A549 (cell line): Measurements from ENCODE around the gene NME5. TPM values are rescaled to one million over a fixed set of nuclear protein-coding genes. Genes with fewer than 3 reads are reported as not detected.
"Not testable (repeated sequence)": the region's sequence is repeated elsewhere in the genome, so short reads cannot be mapped to it uniquely, and the experiment has no call there.

Experiments used
- ATAC-seq, 2 experiments: fragments of 200-7000 bp in 1 of 2; fragments of >200 bp in 1 of 2; cut with Nextera tagmentation in 1 of 2; cut with Tn5 transposase in 1 of 2; 3 replicates each; pipeline versions ENCODE4 v1.8.0 to v1.9.1; 2018 to 2020; ENCODE audit warnings: mild to moderate bottlenecking in 1 of 2, moderate library complexity in 1 of 2
- CTCF ChIA-PET: fragments of 300-600 bp; sonication (Branson Sonifier 250); formaldehyde crosslinking; extraction: SDS; loops from one replicate; lab custom pipeline; 2021; ENCODE audit warnings: antibody characterized with exemption, inconsistent platforms; lab: Yijun Ruan, JAX
- POLR2A ChIA-PET: fragments of 350-600 bp; formaldehyde crosslinking; extraction: SDS; loops from one replicate; lab custom pipeline; 2021; ENCODE audit warnings: antibody characterized with exemption, inconsistent platforms; lab: Yijun Ruan, JAX
- DNase-seq, 2 experiments: peaks; one replicate each; pipeline versions ENCODE4 v3.0.0 to v3.0.0-alpha.2; 2011 to 2016; ENCODE audit warnings: low read depth in 1 of 2, low spot score in 1 of 2
- FAIRE-seq: peaks from 2 replicates; lab custom pipeline; 2011; peaks lifted over from hg19 to GRCh38; lab: Jason Lieb, UNC
- H3K27ac ChIP-seq, 2 experiments: fragments of >200 bp; sonication (Bioruptor Twin); formaldehyde crosslinking; 3 replicates each; pipeline ENCODE4 v1.5.1; 2016 to 2017
- H3K4me1 ChIP-seq: fragments of >200 bp; sonication (Bioruptor Twin); formaldehyde crosslinking; 3 replicates; pipeline ENCODE4 v1.6.1; 2016
- H3K4me2 ChIP-seq: fragments of >200 bp; sonication (Bioruptor Twin); formaldehyde crosslinking; 3 replicates; pipeline ENCODE4 v1.6.1; 2016
- H3K4me3 ChIP-seq: fragments of >200 bp; sonication (Bioruptor Twin); formaldehyde crosslinking; 3 replicates; pipeline ENCODE4 v1.5.1; 2016
- H3K9me3 ChIP-seq: fragments of >200 bp; sonication (Bioruptor Twin); formaldehyde crosslinking; 3 replicates; pipeline ENCODE4 v1.6.1; 2016
- CBX2 ChIP-seq: fragments of 200-600 bp; sonication (generic); IDR thresholded peaks from 2 replicates; pipeline ENCODE4 v1.6.1; 2016; ENCODE audit warnings: low read depth, mild to moderate bottlenecking, borderline replicate concordance
- CEBPB ChIP-seq, 2 experiments: fragments of >200 bp in 1 of 2; sonication (Bioruptor Twin) in 1 of 2; formaldehyde crosslinking in 1 of 2; IDR thresholded peaks; 2 replicates each; pipeline ENCODE4 v1.6.1; 2012 to 2016
- CHD4 ChIP-seq: fragments of 200-600 bp; sonication (generic); IDR thresholded peaks from 2 replicates; pipeline ENCODE4 v1.6.1; 2016; ENCODE audit warnings: antibody characterized with exemption, mild to moderate bottlenecking, borderline replicate concordance
- EHF ChIP-seq: fragments of 250-450 bp; sonication (Bioruptor Pico); IDR thresholded peaks from 2 replicates; pipeline ENCODE4 v1.5.0; 2020; ENCODE audit warnings: mild to moderate bottlenecking
- ESRRA ChIP-seq: fragments of 150-350 bp; IDR thresholded peaks from 2 replicates; pipeline ENCODE4 v1.6.1; 2014; ENCODE audit warnings: mild to moderate bottlenecking, low read length, borderline replicate concordance
- HOXA7 ChIP-seq: fragments of 250-450 bp; sonication (Bioruptor Pico); IDR thresholded peaks from 2 replicates; pipeline ENCODE4 v1.5.0; 2020; ENCODE audit warnings: mild to moderate bottlenecking, moderate library complexity
- HOXB13 ChIP-seq: fragments of 250-450 bp; sonication (Bioruptor Pico); IDR thresholded peaks from 2 replicates; pipeline ENCODE4 v1.5.0; 2020; ENCODE audit warnings: low read depth, mild to moderate bottlenecking, moderate library complexity
- HOXB5 ChIP-seq: fragments of 250-450 bp; sonication (Bioruptor Pico); IDR thresholded peaks from 2 replicates; pipeline ENCODE4 v1.5.0; 2020; ENCODE audit warnings: mild to moderate bottlenecking, moderate library complexity
- JUNB ChIP-seq: fragments of >200 bp; sonication (Bioruptor Twin); formaldehyde crosslinking; IDR thresholded peaks from 2 replicates; pipeline ENCODE4 v1.6.1; 2016
- MAFK ChIP-seq: fragments of 450-650 bp; IDR thresholded peaks from 2 replicates; pipeline ENCODE4 v1.6.1; 2014; ENCODE audit not compliant: partially characterized antibody
- MAZ ChIP-seq: fragments of 150-350 bp; IDR thresholded peaks from 2 replicates; pipeline ENCODE4 v1.6.1; 2014; ENCODE audit warnings: antibody characterized with exemption, low read depth, low read length, borderline replicate concordance
- RARB ChIP-seq: fragments of 250-450 bp; sonication (Bioruptor Pico); IDR thresholded peaks from 2 replicates; pipeline ENCODE4 v1.8.0; 2021; ENCODE audit warnings: mild to moderate bottlenecking, moderate library complexity
- RFX5 ChIP-seq: fragments of 450-650 bp; IDR thresholded peaks from 2 replicates; pipeline ENCODE4 v1.7.1; 2014; ENCODE audit warnings: antibody characterized with exemption, mild to moderate bottlenecking, moderate library complexity
- SREBF2 ChIP-seq: fragments of 450-650 bp; IDR thresholded peaks from 2 replicates; pipeline ENCODE4 v1.6.1; 2014; ENCODE audit warnings: mild to moderate bottlenecking, moderate library complexity
- TFCP2L1 ChIP-seq: fragments of 250-450 bp; sonication (Bioruptor Pico); IDR thresholded peaks from 2 replicates; pipeline ENCODE4 v1.5.0; 2021; ENCODE audit warnings: mild to moderate bottlenecking
- WGBS: methylation state at CpG from one replicate; pipeline ENCODE4 v1.1.6; 2017; ENCODE audit errors: missing lambda C conversion rate; 5-methylcytosine and 5-hydroxymethylcytosine counted together
- polyA plus RNA-seq, 4 experiments: library from polyadenylated mRNA; depleted of rRNA in 3 of 4; stranded (reverse); fragments of >200 nt; fragmentation: RNase III in 1 of 4; extraction: RNeasy Plus Mini Kit Qiagen cat#74134 plus additional on column Dnase treatment in 1 of 4; gene quantifications; 2 replicates in 3 of 4; 3 replicates in 1 of 4; pipeline ENCODE4 v1.2.3, GENCODE V29; 2011 to 2017
- TF ChIP-seq, protein P1 (sequence below): fragments of >200 bp; sonication (Bioruptor Twin); formaldehyde crosslinking; IDR thresholded peaks from 3 replicates; pipeline ENCODE4 v1.6.1; 2016
- TF ChIP-seq, protein P2 (sequence below): fragments of >200 bp; sonication (Bioruptor Twin); formaldehyde crosslinking; IDR thresholded peaks from 2 replicates; pipeline ENCODE4 v1.6.1; 2016
- TF ChIP-seq, protein P3 (sequence below): IDR thresholded peaks from 2 replicates; pipeline ENCODE4 v1.6.1; 2012
- TF ChIP-seq, protein P4 (sequence below): fragments of 250-450 bp; sonication (Bioruptor Pico); IDR thresholded peaks from 2 replicates; pipeline ENCODE4 v1.5.0; 2020; ENCODE audit warnings: low read depth, mild to moderate bottlenecking, moderate library complexity

NME5 gene
- polyA plus RNA-seq, 2 of the 4 experiments (the other 2 are of a cell fraction), result not detected

DNA sequence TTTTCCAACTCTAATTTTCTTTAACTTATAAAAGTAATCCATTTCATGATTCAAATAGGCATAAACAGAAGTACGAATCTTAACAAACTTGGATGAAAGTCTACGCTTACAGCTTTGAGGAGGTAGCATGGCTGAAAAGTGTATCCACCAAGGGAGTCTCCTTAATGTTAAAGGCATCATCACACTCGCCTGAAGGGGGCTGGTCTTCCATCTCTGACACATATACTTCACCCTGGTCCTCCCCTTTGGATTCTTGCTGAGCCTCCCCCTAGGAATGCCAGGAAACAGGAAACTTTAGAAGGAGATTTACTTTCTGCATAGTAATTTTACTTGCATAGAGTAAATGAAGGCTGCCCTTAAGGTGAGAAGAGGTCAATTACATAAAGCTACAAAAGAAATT, 10.3 kb upstream of the NME5 start (continued):
- TF ChIP-seq, protein P1, sequence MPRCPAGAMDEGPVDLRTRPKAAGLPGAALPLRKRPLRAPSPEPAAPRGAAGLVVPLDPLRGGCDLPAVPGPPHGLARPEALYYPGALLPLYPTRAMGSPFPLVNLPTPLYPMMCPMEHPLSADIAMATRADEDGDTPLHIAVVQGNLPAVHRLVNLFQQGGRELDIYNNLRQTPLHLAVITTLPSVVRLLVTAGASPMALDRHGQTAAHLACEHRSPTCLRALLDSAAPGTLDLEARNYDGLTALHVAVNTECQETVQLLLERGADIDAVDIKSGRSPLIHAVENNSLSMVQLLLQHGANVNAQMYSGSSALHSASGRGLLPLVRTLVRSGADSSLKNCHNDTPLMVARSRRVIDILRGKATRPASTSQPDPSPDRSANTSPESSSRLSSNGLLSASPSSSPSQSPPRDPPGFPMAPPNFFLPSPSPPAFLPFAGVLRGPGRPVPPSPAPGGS, result no peak

DNA sequence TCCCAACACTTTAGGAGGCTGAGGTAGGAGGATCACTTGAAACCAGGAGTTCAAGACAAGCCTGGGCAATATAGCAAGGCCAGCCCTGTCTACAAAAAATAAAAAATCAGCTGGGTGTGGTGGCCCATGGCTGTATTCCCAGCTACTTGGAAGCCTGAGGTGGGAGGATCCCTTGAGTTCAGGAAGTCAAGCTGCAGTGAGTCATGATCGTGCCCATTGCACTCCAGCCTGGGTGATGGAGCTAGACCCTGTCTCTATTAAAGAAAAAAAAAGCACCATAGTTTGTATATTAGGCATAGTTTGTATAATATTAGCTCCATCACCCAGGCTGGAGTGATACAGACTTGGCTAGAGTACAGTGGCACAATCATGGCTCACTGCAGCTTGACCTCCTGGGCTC, 9.6 kb upstream of the NME5 start:
- no peak for TF ChIP-seq CEBPB (IDR thresholded peaks at IDR 0.05)
- TF ChIP-seq EHF (CRISPR knock-in tag), result no peak
- TF ChIP-seq, protein P2, sequence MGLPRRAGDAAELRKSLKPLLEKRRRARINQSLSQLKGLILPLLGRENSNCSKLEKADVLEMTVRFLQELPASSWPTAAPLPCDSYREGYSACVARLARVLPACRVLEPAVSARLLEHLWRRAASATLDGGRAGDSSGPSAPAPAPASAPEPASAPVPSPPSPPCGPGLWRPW, result no peak
- TF ChIP-seq, protein P3, sequence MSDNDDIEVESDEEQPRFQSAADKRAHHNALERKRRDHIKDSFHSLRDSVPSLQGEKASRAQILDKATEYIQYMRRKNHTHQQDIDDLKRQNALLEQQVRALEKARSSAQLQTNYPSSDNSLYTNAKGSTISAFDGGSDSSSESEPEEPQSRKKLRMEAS, result no peak
- TF ChIP-seq MAFK, result no peak
- TF ChIP-seq RFX5, result no peak
- TF ChIP-seq TFCP2L1 (CRISPR knock-in tag), result no peak
- no peak for TF ChIP-seq HOXB13 (CRISPR knock-in tag)
- no peak for TF ChIP-seq CHD4
- TF ChIP-seq RARB (CRISPR knock-in tag), result no peak
- TF ChIP-seq HOXA7 (CRISPR knock-in tag), result no peak
- TF ChIP-seq, protein P4, sequence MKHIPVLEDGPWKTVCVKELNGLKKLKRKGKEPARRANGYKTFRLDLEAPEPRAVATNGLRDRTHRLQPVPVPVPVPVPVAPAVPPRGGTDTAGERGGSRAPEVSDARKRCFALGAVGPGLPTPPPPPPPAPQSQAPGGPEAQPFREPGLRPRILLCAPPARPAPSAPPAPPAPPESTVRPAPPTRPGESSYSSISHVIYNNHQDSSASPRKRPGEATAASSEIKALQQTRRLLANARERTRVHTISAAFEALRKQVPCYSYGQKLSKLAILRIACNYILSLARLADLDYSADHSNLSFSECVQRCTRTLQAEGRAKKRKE, result no peak
- TF ChIP-seq MAZ, result no peak
- TF ChIP-seq, protein P1, result no peak
- no peak for TF ChIP-seq JUNB
- no peak for TF ChIP-seq ESRRA
- TF ChIP-seq HOXB5 (CRISPR knock-in tag), result no peak
- TF ChIP-seq CBX2, result no peak
- no peak for TF ChIP-seq SREBF2
- WGBS, result 32% methylated on average over 1 of the region's 1 CpG
- Histone ChIP-seq H3K4me1 (peaks cover 12% of the 10 kb centered on the region), H3K9me3 (no peaks in the 10 kb centered on the region), H3K4me2 (peak overlapping the region; percentile 48), H3K4me3 (no peak overlapping the region), H3K27ac (peak overlapping the region in 1 of 2 experiments; percentile 29; a peak in 3 of 6 replicates)
- ATAC-seq (peak; percentile 83 to 84; a peak in 5 of 6 replicates), DNase-seq (peak in 1 of 2 experiments; percentile 67), FAIRE-seq (no peak)
- CTCF ChIA-PET, result interaction anchor here (0.7 to 10.7 kb wide), 7 partner anchors 14 to 519 kb away, joined by 3 to 85 read pairs (median 5); no protein-coding TSS in a partner anchor
- POLR2A ChIA-PET, result interaction anchor here (1.2 kb wide), 1 partner anchor 10 kb away, joined by 3 read pairs; no protein-coding TSS in a partner anchor

DNA sequence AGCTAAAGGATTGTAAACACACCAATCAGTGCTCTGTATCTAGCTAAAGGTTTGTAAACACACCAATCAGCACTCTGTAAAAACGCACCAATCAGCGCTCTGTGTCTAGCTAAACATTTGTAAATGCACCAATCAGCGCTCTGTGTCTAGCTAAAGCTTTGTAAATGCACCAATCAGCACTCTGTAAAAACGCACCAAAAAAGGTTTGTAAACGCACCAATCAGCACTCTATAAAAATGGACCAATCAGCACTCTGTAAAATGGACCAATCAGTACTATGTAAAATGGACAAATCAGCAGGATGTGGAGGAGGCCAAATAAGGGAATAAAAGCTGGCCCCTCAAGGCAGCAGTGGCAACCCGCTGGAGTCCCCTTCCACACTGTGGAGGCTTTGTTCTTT, 4.3 kb upstream of the NME5 start:
- ATAC-seq, DNase-seq, POLR2A ChIA-PET, H3K4me1 ChIP-seq, FAIRE-seq, H3K27ac ChIP-seq, H3K4me3 ChIP-seq, H3K9me3 ChIP-seq, H3K4me2 ChIP-seq: not testable (repeated sequence)
- 83% methylated on average over 6 of the region's 6 CpGs for WGBS
- peak; percentile 46 for TF ChIP-seq MAFK
- CTCF ChIA-PET, result interaction anchor here (1.5 to 10.7 kb wide), 6 partner anchors 10 to 362 kb away, joined by 3 to 85 read pairs (median 7); no protein-coding TSS in a partner anchor
